MM.1S (cell line): ENCODE measurements around the gene NFATC2.

ENCODE experiments used
- DNase-seq: peaks from one replicate; pipeline ENCODE4 v3.0.0-alpha.2; 2015
- H2AFZ ChIP-seq: fragments of 300-600 bp; sonication (generic); 2 replicates; pipeline ENCODE4 v1.6.0; 2016; ENCODE audit warnings: antibody characterized with exemption, low read length
- H3F3A ChIP-seq: fragments of 300-600 bp; sonication (generic); 2 replicates; pipeline ENCODE4 v1.6.1; 2016; ENCODE audit warnings: mild to moderate bottlenecking, antibody characterized with exemption, low read length, moderate library complexity, mixed read lengths; ENCODE audit not compliant: insufficient read depth
- H3K27ac ChIP-seq: fragments of 300-600 bp; sonication (generic); 2 replicates; pipeline ENCODE4 v1.5.1; 2016; ENCODE audit warnings: mild to moderate bottlenecking, low read length
- H3K27me3 ChIP-seq: fragments of 300-600 bp; sonication (generic); replicated peaks from 2 replicates; pipeline ENCODE4 v1.6.0; 2016; ENCODE audit warnings: low read length; ENCODE audit not compliant: insufficient read depth
- H3K36me3 ChIP-seq: fragments of 300-600 bp; sonication (generic); replicated peaks from 2 replicates; pipeline ENCODE4 v1.6.1; 2016; ENCODE audit warnings: mild to moderate bottlenecking, low read length, mixed read lengths; ENCODE audit not compliant: insufficient read depth
- H3K4me1 ChIP-seq: fragments of 300-600 bp; sonication (generic); 2 replicates; pipeline ENCODE4 v1.6.1; 2016; ENCODE audit warnings: low read length, mixed read lengths
- H3K4me2 ChIP-seq: fragments of 300-600 bp; sonication (generic); 2 replicates; pipeline ENCODE4 v1.6.0; 2016; ENCODE audit warnings: low read depth, low read length
- H3K4me3 ChIP-seq: fragments of 300-600 bp; sonication (generic); 2 replicates; pipeline ENCODE4 v1.5.1; 2016; ENCODE audit warnings: low read length, mixed read lengths
- H3K79me2 ChIP-seq: fragments of 300-600 bp; sonication (generic); 2 replicates; pipeline ENCODE4 v1.6.1; 2016; ENCODE audit warnings: mixed run types, low read length, mixed read lengths
- H3K9ac ChIP-seq: fragments of 300-600 bp; sonication (generic); 2 replicates; pipeline ENCODE4 v1.6.1; 2016; ENCODE audit warnings: low read length, mixed read lengths
- H3K9me2 ChIP-seq: fragments of 300-600 bp; sonication (generic); replicated peaks from 2 replicates; pipeline ENCODE4 v1.6.1; 2016; ENCODE audit warnings: mild to moderate bottlenecking, low read length, mixed read lengths; ENCODE audit not compliant: insufficient read depth
- H3K9me3 ChIP-seq: fragments of 300-600 bp; sonication (generic); replicated peaks from 2 replicates; pipeline ENCODE4 v1.6.1; 2016; ENCODE audit warnings: mild to moderate bottlenecking, low read length, mixed read lengths; ENCODE audit not compliant: insufficient read depth
- H4K20me1 ChIP-seq: fragments of 300-600 bp; sonication (generic); 2 replicates; pipeline ENCODE4 v1.6.1; 2016; ENCODE audit warnings: mild to moderate bottlenecking, low read length, moderate library complexity, mixed read lengths; ENCODE audit not compliant: insufficient read depth
- EZH2 ChIP-seq: fragments of 300-600 bp; sonication (generic); optimal IDR thresholded peaks from 2 replicates; pipeline ENCODE3; 2017; ENCODE audit warnings: low read depth, mild to moderate bottlenecking, antibody characterized with exemption, low read length, mixed read lengths
- EZH2phosphoT487 ChIP-seq: fragments of 300-600 bp; sonication (generic); IDR thresholded peaks from 2 replicates; pipeline ENCODE4 v1.6.1; 2018; ENCODE audit warnings: antibody characterized with exemption, low read length
- TF ChIP-seq, protein P1 (sequence below): fragments of 300-600 bp; sonication (generic); IDR thresholded peaks from 2 replicates; pipeline ENCODE4 v1.5.1; 2016; ENCODE audit warnings: antibody characterized with exemption, low read length, mixed read lengths

Gene NFATC2

DNA sequence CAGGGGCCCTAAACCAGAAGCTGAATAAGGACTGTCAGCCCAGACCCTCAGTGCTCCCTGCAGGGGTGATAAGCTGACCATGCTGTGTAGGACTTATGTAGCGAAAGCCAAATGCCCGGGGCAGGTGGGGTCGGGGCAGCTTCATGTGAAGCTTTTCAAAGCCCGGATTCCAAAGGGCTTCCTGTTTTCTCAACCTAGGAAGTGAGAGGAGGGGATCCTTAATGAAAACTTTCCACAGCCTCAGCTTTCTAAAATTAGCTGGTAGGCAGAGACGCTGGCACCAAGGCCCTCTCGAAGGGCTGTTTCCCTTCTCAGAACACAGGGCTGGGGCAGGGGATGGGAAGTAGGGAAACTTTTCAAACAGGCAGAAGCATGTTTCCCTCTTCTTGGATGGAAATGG lies 148.9 kb downstream of the NFATC2 start:
- no peak for DNase-seq
- Histone ChIP-seq H3F3A (no peaks in the 10 kb centered on the region), H3K79me2 (no peaks in the 10 kb centered on the region), H3K27ac (no peak overlapping the region), H3K36me3 (no peaks in the 10 kb centered on the region), H4K20me1 (no peaks in the 10 kb centered on the region), H3K4me3 (no peak overlapping the region), H3K9ac (no peak overlapping the region), H3K4me2 (no peak overlapping the region), H3K9me2 (no peaks in the 10 kb centered on the region), H3K27me3 (no peaks in the 10 kb centered on the region), H2AFZ (no peak overlapping the region), H3K9me3 (no peaks in the 10 kb centered on the region), H3K4me1 (no peaks in the 10 kb centered on the region)
- TF ChIP-seq, protein P1, sequence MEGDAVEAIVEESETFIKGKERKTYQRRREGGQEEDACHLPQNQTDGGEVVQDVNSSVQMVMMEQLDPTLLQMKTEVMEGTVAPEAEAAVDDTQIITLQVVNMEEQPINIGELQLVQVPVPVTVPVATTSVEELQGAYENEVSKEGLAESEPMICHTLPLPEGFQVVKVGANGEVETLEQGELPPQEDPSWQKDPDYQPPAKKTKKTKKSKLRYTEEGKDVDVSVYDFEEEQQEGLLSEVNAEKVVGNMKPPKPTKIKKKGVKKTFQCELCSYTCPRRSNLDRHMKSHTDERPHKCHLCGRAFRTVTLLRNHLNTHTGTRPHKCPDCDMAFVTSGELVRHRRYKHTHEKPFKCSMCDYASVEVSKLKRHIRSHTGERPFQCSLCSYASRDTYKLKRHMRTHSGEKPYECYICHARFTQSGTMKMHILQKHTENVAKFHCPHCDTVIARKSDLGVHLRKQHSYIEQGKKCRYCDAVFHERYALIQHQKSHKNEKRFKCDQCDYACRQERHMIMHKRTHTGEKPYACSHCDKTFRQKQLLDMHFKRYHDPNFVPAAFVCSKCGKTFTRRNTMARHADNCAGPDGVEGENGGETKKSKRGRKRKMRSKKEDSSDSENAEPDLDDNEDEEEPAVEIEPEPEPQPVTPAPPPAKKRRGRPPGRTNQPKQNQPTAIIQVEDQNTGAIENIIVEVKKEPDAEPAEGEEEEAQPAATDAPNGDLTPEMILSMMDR = no peak
- no peak for TF ChIP-seq EZH2phosphoT487
- TF ChIP-seq EZH2 = no peak

DNA sequence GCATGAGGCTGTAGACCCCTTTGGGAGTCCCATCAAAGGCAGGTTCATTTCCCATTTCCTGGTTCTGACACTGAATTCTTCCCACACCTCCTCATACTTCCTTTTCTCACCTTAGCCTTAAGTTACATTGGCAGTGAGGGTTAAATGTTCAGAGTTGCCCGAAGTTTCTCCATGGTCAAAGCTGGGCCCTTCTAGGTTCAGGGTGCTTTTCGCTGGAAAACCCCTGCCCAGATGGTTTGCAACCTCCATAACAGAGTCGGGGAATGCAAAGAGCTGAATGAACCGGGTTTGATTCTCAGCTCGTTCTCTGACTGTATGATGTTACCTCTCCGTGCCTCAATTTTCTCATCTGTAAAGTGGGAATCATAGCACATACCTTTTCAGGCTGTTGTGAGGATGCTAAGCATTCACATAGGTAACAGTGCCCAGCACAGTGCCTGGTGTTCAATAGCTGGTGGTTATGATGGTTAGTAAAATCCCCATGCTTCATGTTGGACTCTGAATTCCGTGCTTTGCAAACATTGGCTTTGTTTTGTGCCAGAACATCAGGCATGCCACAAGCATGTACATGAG lies 149.8 kb downstream of the NFATC2 start:
- no peaks in the 10 kb centered on the region for H4K20me1 ChIP-seq
- H3K9me3 ChIP-seq = no peaks in the 10 kb centered on the region
- H3K4me3 ChIP-seq = no peak overlapping the region
- no peaks in the 10 kb centered on the region for H3K9me2 ChIP-seq
- H3K79me2 ChIP-seq = no peaks in the 10 kb centered on the region
- no peak for DNase-seq
- TF ChIP-seq, protein P1 = no peak
- no peak for TF ChIP-seq EZH2phosphoT487
- TF ChIP-seq EZH2 = no peak
- H3K27me3 ChIP-seq = no peaks in the 10 kb centered on the region
- H2AFZ ChIP-seq = no peak overlapping the region
- no peaks in the 10 kb centered on the region for H3F3A ChIP-seq
- no peaks in the 10 kb centered on the region for H3K36me3 ChIP-seq
- H3K4me2 ChIP-seq = no peak overlapping the region
- H3K27ac ChIP-seq = no peak overlapping the region
- no peak overlapping the region for H3K9ac ChIP-seq
- H3K4me1 ChIP-seq = no peaks in the 10 kb centered on the region

DNA sequence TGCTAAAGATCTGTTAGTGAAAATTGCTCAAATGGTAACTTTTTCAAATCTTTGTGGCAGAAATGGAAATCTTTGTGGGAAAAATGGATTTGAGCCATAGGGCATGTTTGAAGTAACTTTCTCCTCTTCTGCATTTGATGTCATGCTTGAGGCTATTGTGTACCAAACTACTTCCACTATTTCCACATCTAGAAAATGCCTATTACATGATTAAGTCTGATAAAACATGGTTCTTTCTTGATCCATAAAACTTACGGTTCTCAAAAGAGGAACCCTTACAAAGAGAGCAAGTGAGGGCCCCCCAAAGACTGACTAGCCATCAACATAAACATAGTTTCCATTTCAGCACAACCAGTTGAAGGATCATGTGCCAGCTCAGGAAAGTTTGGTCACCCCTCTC lies 150.6 kb downstream of the NFATC2 start:
- H3K27ac ChIP-seq = no peak overlapping the region

More for the DNA sequence above, 150.6 kb downstream of the NFATC2 start:
- Histone ChIP-seq H3K9me3 (no peaks in the 10 kb centered on the region), H2AFZ (no peak overlapping the region), H3K4me2 (no peak overlapping the region), H3K27me3 (no peaks in the 10 kb centered on the region), H3K9me2 (no peaks in the 10 kb centered on the region), H4K20me1 (no peaks in the 10 kb centered on the region), H3K36me3 (no peaks in the 10 kb centered on the region), H3F3A (no peaks in the 10 kb centered on the region), H3K9ac (no peak overlapping the region), H3K4me3 (no peak overlapping the region), H3K79me2 (no peaks in the 10 kb centered on the region), H3K4me1 (no peaks in the 10 kb centered on the region)
- no peak for DNase-seq
- TF ChIP-seq EZH2 (no peak), EZH2phosphoT487 (no peak)
- TF ChIP-seq, protein P1 = no peak
